Type B pancreatic cell (in vitro differentiated cells): Measurements from ENCODE around the gene HOXC4. TPM values are rescaled to one million over a fixed set of nuclear protein-coding genes. Genes with fewer than 3 reads are reported as not detected.

Experiments used
- DNase-seq: peaks from one replicate; pipeline ENCODE4 v3.0.0; 2021; ENCODE audit warnings: mixed read lengths; ENCODE audit not compliant: unreplicated experiment; ENCODE audit errors: extremely low spot score
- H3K27ac Mint-ChIP-seq: 2 replicates; pipeline ENCODE4 v1.8.0; 2021; ENCODE audit warnings: mild to moderate bottlenecking, mixed read lengths
- H3K27me3 Mint-ChIP-seq: 2 replicates; pipeline ENCODE4 v1.8.0; 2021; ENCODE audit warnings: mixed read lengths
- H3K36me3 Mint-ChIP-seq: 2 replicates; pipeline ENCODE4 v1.8.0; 2021; ENCODE audit warnings: mixed read lengths
- H3K4me1 Mint-ChIP-seq: one replicate; pipeline ENCODE4 v1.8.0; 2021; ENCODE audit warnings: mixed read lengths; ENCODE audit not compliant: unreplicated experiment
- H3K4me3 Mint-ChIP-seq: 2 replicates; pipeline ENCODE4 v1.8.0; 2021; ENCODE audit warnings: mild to moderate bottlenecking, mixed read lengths
- H3K9me3 Mint-ChIP-seq: 2 replicates; pipeline ENCODE4 v1.8.0; 2021; ENCODE audit warnings: mixed read lengths
- long read RNA-seq: library from polyadenylated mRNA; unstranded; transcript quantifications from one replicate; pipeline ENCODE4 v2.0.0, GENCODE V29; 2020
- total RNA-seq: library from RNA; stranded (reverse); gene quantifications from 2 replicates; pipeline ENCODE4 v1.2.1, GENCODE V29; 2021; ENCODE audit warnings: low replicate concordance
- TF ChIP-seq, protein P1 (sequence below): fragments of 200-600 bp; sonication (generic); conservative IDR thresholded peaks from 2 replicates; pipeline ENCODE4 v1.5.0; 2021; ENCODE audit warnings: antibody characterized with exemption, mild to moderate bottlenecking

The HOXC4 gene
- total RNA-seq: 6.7 and 47.9 TPM in 2 replicates
- long read RNA-seq, partial matches to known transcripts: 0 of 1 reads
- long read RNA-seq, other reads (novel, unspliced or antisense): 1 of 1 reads

- Mint-ChIP-seq H3K27me3 (peaks cover 62% of the 10 kb centered on the region), H3K4me1 (peaks cover 56% of the 10 kb centered on the region), H3K36me3 (peaks cover 18% of the 10 kb centered on the region), H3K4me3 (peak within 1 kb of the TSS; percentile 98), H3K9me3 (no peaks in the 10 kb centered on the region), H3K27ac (peak within 1 kb of the TSS; percentile 69)
- DNase-seq: no peak
- TF ChIP-seq, protein P1, sequence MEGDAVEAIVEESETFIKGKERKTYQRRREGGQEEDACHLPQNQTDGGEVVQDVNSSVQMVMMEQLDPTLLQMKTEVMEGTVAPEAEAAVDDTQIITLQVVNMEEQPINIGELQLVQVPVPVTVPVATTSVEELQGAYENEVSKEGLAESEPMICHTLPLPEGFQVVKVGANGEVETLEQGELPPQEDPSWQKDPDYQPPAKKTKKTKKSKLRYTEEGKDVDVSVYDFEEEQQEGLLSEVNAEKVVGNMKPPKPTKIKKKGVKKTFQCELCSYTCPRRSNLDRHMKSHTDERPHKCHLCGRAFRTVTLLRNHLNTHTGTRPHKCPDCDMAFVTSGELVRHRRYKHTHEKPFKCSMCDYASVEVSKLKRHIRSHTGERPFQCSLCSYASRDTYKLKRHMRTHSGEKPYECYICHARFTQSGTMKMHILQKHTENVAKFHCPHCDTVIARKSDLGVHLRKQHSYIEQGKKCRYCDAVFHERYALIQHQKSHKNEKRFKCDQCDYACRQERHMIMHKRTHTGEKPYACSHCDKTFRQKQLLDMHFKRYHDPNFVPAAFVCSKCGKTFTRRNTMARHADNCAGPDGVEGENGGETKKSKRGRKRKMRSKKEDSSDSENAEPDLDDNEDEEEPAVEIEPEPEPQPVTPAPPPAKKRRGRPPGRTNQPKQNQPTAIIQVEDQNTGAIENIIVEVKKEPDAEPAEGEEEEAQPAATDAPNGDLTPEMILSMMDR: no peak
These were observed at the start of gene HOXC4 for GRCh38 chr12:54053751-54054741. Gene HOXC4, plus strand, starts transcription at chr12:54053835. Its CDS starts 88 bp downstream, at chr12:54053923.

- TF ChIP-seq, protein P1: no peak
- no peak overlapping the region for H3K27ac Mint-ChIP-seq
- DNase-seq: no peak
- H3K36me3 Mint-ChIP-seq: no peaks in the 10 kb centered on the region
- H3K27me3 Mint-ChIP-seq: peaks cover 99% of the 10 kb centered on the region
- peaks cover 19% of the 10 kb centered on the region for H3K4me1 Mint-ChIP-seq
- H3K4me3 Mint-ChIP-seq: no peak overlapping the region
- no peaks in the 10 kb centered on the region for H3K9me3 Mint-ChIP-seq
These were observed 49.4 kb upstream of the HOXC4 start for GRCh38 chr12:54004063-54004840.

DNA sequence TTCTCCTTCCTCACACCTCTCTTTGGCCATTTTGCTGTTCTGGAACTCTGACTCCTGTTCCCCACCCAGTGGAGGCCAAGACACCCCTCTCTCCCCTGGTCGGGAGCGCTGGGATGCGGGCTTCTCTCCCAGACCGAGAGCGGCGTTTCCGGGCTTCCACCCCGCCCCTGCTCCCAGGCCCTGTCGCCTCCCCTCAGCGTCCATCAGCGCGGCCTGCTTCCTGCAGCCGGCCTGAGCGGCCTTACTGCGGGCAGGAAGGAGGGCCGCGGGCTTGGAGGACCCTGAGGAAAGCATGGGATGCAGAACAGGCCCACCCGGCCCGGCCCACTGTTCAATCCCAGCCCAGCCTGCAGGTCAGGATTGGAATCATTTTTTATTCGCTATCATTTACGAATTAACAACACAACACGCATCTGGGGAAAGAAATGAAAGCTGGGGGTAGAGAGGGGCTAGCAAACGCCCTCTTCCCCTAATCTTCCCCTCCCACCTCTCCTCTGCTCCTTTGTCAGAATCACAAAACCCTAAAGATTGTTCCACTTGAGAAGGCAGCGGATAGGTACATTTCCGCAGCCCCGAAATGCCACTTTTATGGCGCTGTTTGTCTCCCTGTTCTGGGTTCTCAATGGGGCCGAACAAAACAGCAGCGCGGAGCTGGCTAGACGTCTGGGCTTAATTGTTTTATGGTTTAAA lies 48.6 kb upstream of the HOXC4 start:
- Mint-ChIP-seq H3K4me3 (no peak overlapping the region), H3K27ac (no peak overlapping the region), H3K4me1 (peaks cover 22% of the 10 kb centered on the region), H3K9me3 (no peaks in the 10 kb centered on the region), H3K27me3 (peaks cover 99% of the 10 kb centered on the region), H3K36me3 (no peaks in the 10 kb centered on the region)
- no peak for DNase-seq
- TF ChIP-seq, protein P1: no peak

GRCh38 chr12:54005531-54005852 lies 48.1 kb upstream of the HOXC4 start:
- Mint-ChIP-seq H3K27ac (no peak overlapping the region), H3K4me3 (peak overlapping the region; percentile 75), H3K4me1 (peaks cover 22% of the 10 kb centered on the region), H3K9me3 (no peaks in the 10 kb centered on the region), H3K27me3 (peaks cover 99% of the 10 kb centered on the region), H3K36me3 (no peaks in the 10 kb centered on the region)
- no peak for DNase-seq
- TF ChIP-seq, protein P1: no peak

DNA sequence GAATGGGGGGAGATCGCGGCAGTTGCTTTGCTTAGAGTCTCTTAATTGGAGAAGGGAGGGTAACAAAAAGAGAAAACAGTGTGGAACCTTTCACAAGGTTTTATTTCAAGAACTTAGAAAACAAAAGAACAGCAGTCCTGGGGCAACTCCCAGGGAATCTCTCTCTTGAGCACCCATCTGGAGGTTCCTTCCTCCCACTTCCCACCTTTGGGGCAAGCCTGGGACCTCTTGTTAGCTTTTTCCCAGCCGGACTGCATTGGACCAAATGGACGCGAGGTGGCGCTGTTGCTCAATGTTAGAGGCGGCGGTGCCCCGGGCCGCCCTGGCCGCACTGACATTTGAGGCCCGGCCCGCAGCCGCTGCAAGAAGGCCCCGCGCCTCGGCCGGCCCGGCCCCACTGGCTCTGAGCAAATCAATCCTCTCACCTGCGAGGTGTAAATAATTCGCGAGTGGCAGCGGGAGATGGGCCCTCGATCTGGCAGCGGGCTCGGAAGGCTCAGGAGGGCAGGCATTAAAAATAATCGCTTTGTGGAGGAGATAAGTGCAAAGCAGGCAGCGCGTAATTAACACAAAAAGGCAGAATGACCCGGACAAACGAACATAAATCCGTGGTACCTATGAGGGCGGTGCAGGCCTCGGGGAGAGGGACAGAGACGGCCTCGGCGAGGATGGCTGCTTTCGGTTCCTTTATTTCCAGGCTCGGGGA lies 47.6 kb upstream of the HOXC4 start:
- peaks cover 99% of the 10 kb centered on the region for H3K27me3 Mint-ChIP-seq
- no peak overlapping the region for H3K27ac Mint-ChIP-seq
- H3K4me1 Mint-ChIP-seq: peaks cover 24% of the 10 kb centered on the region
- peak overlapping the region; percentile 75 for H3K4me3 Mint-ChIP-seq
- no peaks in the 10 kb centered on the region for H3K9me3 Mint-ChIP-seq
- no peaks in the 10 kb centered on the region for H3K36me3 Mint-ChIP-seq
- TF ChIP-seq, protein P1: peak; percentile 98
- peak; percentile 93 for DNase-seq
